PC-9 (cell line): ENCODE results near the gene GFRA1. TPM values are rescaled to one million over a fixed set of nuclear protein-coding genes. Genes with fewer than 3 reads are reported as not detected.

ENCODE experiments used
- BruUV-seq: library from RNA; stranded (reverse); fragments of 400-500 nt; replicated peaks from 2 replicates; lab custom pipeline; 2021; lab: Mats Ljungman, UMichigan
- CTCF ChIA-PET: fragments of 300-600 bp; sonication (Branson Sonifier 250); formaldehyde crosslinking; loops from one replicate; lab custom pipeline; 2022; ENCODE audit warnings: antibody characterized with exemption; lab: Charles Lee
- POLR2A ChIA-PET: fragments of 300-600 bp; sonication (Branson Sonifier 250); formaldehyde crosslinking; loops from one replicate; lab custom pipeline; 2022; ENCODE audit warnings: antibody characterized with exemption; ENCODE audit not compliant: unreplicated experiment; lab: Charles Lee
- DNase-seq, 2 experiments: peaks; one replicate each; pipeline versions ENCODE4 v3.0.0 to v3.0.0-alpha.2; 2015 to 2022; ENCODE audit warnings: mixed read lengths in 1 of 2
- H2AFZ ChIP-seq: fragments of 200-600 bp; sonication (generic); 2 replicates; pipeline ENCODE4 v1.8.1; 2017; ENCODE audit warnings: antibody characterized with exemption
- H3F3A ChIP-seq: fragments of 200-600 bp; sonication (generic); 2 replicates; pipeline ENCODE4 v1.8.1; 2017; ENCODE audit warnings: antibody characterized with exemption, mild to moderate bottlenecking, low read depth; ENCODE audit not compliant: insufficient read depth
- H3K27ac ChIP-seq: fragments of 200-600 bp; sonication (generic); 2 replicates; pipeline ENCODE4 v1.6.1; 2016; ENCODE audit warnings: mixed run types
- H3K27me3 ChIP-seq: fragments of 200-600 bp; sonication (generic); 2 replicates; pipeline ENCODE4 v1.6.1; 2016; ENCODE audit warnings: low read depth, mixed run types; ENCODE audit not compliant: insufficient read depth
- H3K36me3 ChIP-seq: fragments of 200-600 bp; sonication (generic); 2 replicates; pipeline ENCODE4 v1.6.1; 2016; ENCODE audit warnings: low read depth, mixed run types
- H3K4me1 ChIP-seq: fragments of 200-600 bp; sonication (generic); replicated peaks from 2 replicates; pipeline ENCODE4 v1.6.1; 2016; ENCODE audit warnings: mixed run types; ENCODE audit not compliant: insufficient read depth
- H3K4me2 ChIP-seq: fragments of 200-600 bp; sonication (generic); 2 replicates; pipeline ENCODE4 v1.6.1; 2017; ENCODE audit warnings: mixed run types
- H3K4me3 ChIP-seq: fragments of 200-600 bp; sonication (generic); 2 replicates; pipeline ENCODE4 v1.6.1; 2016; ENCODE audit warnings: mixed run types
- H3K79me2 ChIP-seq: fragments of 200-600 bp; sonication (generic); 2 replicates; pipeline ENCODE4 v1.6.1; 2017; ENCODE audit warnings: low read depth, mixed run types
- H3K9me2 ChIP-seq: fragments of 200-600 bp; sonication (generic); 2 replicates; pipeline ENCODE4 v1.8.1; 2017; ENCODE audit warnings: mild to moderate bottlenecking; ENCODE audit not compliant: insufficient read depth
- H3K9me3 ChIP-seq: fragments of 200-600 bp; sonication (generic); 2 replicates; pipeline ENCODE4 v1.8.1; 2016; ENCODE audit warnings: low read depth; ENCODE audit not compliant: insufficient read depth
- H4K20me1 ChIP-seq: fragments of 200-600 bp; sonication (generic); 2 replicates; pipeline ENCODE4 v1.8.1; 2017; ENCODE audit not compliant: insufficient read depth
- EZH2 ChIP-seq: fragments of 200-600 bp; sonication (generic); IDR thresholded peaks from 2 replicates; pipeline ENCODE4 v1.8.0; 2017; ENCODE audit warnings: antibody characterized with exemption, low read depth
- intact Hi-C: fragments of 100-400 bp; cut with micrococcal nuclease; formaldehyde crosslinking; loops from one replicate; pipeline ENCODE4 v1.10.0; 2022; ENCODE audit not compliant: unreplicated experiment
- total RNA-seq: library from RNA; stranded (reverse); gene quantifications from 2 replicates; pipeline ENCODE4 v1.2.3, GENCODE V29; 2021
- TF ChIP-seq, protein P1 (sequence below): fragments of 200-600 bp; sonication (generic); conservative IDR thresholded peaks from 2 replicates; pipeline ENCODE4 v1.6.1; 2017; ENCODE audit warnings: mixed run types, antibody characterized with exemption, mild to moderate bottlenecking, moderate library complexity

The GFRA1 gene
- total RNA-seq, 1 experiment from 2014 or later, result 0.11 TPM

DNA sequence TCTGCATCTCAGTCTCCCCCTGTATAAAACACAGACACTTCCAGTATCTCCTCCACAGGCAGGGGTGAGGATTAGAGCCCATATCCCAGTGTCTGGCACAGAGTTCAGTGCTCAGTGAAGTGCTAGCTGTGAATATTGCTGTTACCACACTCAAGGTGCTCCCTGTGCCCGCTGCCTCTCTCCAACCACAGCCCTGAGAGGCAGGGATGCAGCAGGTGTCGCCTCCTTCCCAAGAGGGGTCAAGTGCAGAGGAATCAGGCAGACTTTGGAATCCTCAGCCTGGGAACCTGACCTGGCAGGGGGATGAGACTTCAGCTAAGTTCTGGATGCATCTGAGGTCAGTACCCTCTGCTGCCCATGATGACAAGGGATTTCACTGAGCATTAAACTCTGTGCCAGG lies 163.1 kb downstream of the GFRA1 start:
- Histone ChIP-seq H3K9me3 (no peaks in the 10 kb centered on the region), H3K4me3 (no peak overlapping the region), H2AFZ (no peak overlapping the region), H3K27ac (no peak overlapping the region), H3K4me2 (no peak overlapping the region), H3K36me3 (no peaks in the 10 kb centered on the region), H3K4me1 (no peaks in the 10 kb centered on the region), H3K27me3 (peaks cover 19% of the 10 kb centered on the region), H3K9me2 (no peaks in the 10 kb centered on the region), H4K20me1 (no peaks in the 10 kb centered on the region), H3K79me2 (no peaks in the 10 kb centered on the region), H3F3A (no peaks in the 10 kb centered on the region)
- DNase-seq, result no peak
- POLR2A ChIA-PET, result no interaction called here
- CTCF ChIA-PET, result no interaction called here
- intact Hi-C loops, result no loop called here
- no TSS peak for BruUV-seq
- TF ChIP-seq, protein P1, sequence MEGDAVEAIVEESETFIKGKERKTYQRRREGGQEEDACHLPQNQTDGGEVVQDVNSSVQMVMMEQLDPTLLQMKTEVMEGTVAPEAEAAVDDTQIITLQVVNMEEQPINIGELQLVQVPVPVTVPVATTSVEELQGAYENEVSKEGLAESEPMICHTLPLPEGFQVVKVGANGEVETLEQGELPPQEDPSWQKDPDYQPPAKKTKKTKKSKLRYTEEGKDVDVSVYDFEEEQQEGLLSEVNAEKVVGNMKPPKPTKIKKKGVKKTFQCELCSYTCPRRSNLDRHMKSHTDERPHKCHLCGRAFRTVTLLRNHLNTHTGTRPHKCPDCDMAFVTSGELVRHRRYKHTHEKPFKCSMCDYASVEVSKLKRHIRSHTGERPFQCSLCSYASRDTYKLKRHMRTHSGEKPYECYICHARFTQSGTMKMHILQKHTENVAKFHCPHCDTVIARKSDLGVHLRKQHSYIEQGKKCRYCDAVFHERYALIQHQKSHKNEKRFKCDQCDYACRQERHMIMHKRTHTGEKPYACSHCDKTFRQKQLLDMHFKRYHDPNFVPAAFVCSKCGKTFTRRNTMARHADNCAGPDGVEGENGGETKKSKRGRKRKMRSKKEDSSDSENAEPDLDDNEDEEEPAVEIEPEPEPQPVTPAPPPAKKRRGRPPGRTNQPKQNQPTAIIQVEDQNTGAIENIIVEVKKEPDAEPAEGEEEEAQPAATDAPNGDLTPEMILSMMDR, result no peak
- no peak for TF ChIP-seq EZH2

DNA sequence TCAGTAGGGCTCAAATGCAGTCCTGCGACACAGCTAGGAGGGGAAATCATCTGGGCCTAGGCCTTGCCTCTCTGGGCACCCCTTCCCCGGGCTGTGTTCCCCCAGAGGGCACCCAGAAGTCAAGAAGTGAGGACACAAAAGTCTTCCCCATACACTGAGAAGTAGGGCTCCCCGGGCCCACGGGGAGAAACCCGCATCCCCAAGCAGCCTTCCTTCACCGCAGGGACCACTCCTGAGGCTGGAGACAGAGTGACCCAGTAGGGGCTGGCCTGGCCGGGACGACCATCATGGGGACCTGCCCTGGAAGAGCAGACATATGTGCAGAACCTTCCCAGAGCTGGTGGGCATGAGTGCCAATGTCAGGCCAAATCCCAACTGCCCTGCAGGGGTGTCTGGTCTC lies 163.5 kb downstream of the GFRA1 start:
- H3K4me2 ChIP-seq, result no peak overlapping the region
- H3K9me2 ChIP-seq, result no peaks in the 10 kb centered on the region
- no peaks in the 10 kb centered on the region for H4K20me1 ChIP-seq
- H3K36me3 ChIP-seq, result no peaks in the 10 kb centered on the region
- intact Hi-C loops, result no loop called here
- H3K27me3 ChIP-seq, result peaks cover 19% of the 10 kb centered on the region
- no TSS peak for BruUV-seq
- H2AFZ ChIP-seq, result no peak overlapping the region
- H3K27ac ChIP-seq, result no peak overlapping the region
- TF ChIP-seq, protein P1, result no peak
- TF ChIP-seq EZH2, result no peak
- no peak overlapping the region for H3K4me3 ChIP-seq
- H3F3A ChIP-seq, result no peaks in the 10 kb centered on the region
- H3K9me3 ChIP-seq, result no peaks in the 10 kb centered on the region
- POLR2A ChIA-PET, result no interaction called here
- no peaks in the 10 kb centered on the region for H3K4me1 ChIP-seq
- no peaks in the 10 kb centered on the region for H3K79me2 ChIP-seq
- DNase-seq, result no peak
- CTCF ChIA-PET, result no interaction called here

DNA sequence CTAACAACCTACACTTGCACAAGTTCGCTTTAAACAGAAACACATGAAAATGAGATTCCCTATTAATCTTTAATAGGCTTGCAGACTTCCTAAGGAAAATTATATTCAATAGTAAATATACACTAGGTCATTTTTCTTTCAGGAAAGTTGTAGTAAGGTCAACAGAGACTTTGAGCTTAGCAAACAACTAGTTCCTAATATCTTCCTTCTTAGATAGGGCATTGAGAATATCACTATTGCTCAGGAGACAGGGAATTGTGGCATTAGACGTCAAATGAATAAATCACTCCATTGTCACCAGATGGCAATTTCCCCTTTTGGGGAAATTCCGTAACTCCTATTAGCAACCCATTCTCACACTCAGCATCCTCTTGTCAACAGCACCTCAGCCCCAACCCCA lies 164.9 kb downstream of the GFRA1 start:
- Histone ChIP-seq H3K4me3 (no peak overlapping the region), H3K27me3 (peaks cover 17% of the 10 kb centered on the region), H4K20me1 (no peaks in the 10 kb centered on the region), H3K79me2 (no peaks in the 10 kb centered on the region), H3K9me2 (no peaks in the 10 kb centered on the region), H3F3A (no peaks in the 10 kb centered on the region), H3K4me2 (no peak overlapping the region), H3K27ac (no peak overlapping the region), H3K9me3 (no peaks in the 10 kb centered on the region), H3K4me1 (no peaks in the 10 kb centered on the region), H2AFZ (no peak overlapping the region), H3K36me3 (no peaks in the 10 kb centered on the region)
- TF ChIP-seq EZH2, result no peak
- TF ChIP-seq, protein P1, result no peak
- intact Hi-C loops, result no loop called here
- CTCF ChIA-PET, result no interaction called here
- no peak for DNase-seq
- no TSS peak for BruUV-seq
- POLR2A ChIA-PET, result no interaction called here
